Left forelimb (tissue), 1 donor: ENCODE results near the gene SRXN1.

ENCODE experiments used
- DNase-seq: peaks from one replicate; pipeline ENCODE4 v3.0.0-alpha.2; 2018; ENCODE audit warnings: low spot score

SRXN1 gene

GRCh38 chr20:675453-676314 is 22.7 kb upstream of the SRXN1 start, which contains the start of gene SCRT2:
Gene SCRT2 (minus strand): TSS chr20:675802. CDS start chr20:675601, 201 bp downstream.
- peak; percentile 90 for DNase-seq

GRCh38 chr20:675033-675452 is 22.0 kb upstream of the SRXN1 start:
- DNase-seq, result no peak

GRCh38 chr20:673603-674001 is 20.6 kb upstream of the SRXN1 start:
- no peak for DNase-seq

GRCh38 chr20:672963-673602 is 20.1 kb upstream of the SRXN1 start:
- DNase-seq, result no peak

GRCh38 chr20:671252-672030 is 18.4 kb upstream of the SRXN1 start:
- DNase-seq, result no peak

- DNase-seq, result no peak
Observed at GRCh38 chr20:669573-669972, 16.6 kb upstream of the SRXN1 start.

GRCh38 chr20:668638-669037 is 15.6 kb upstream of the SRXN1 start:
- no peak for DNase-seq

GRCh38 chr20:668050-668449 is 15.1 kb upstream of the SRXN1 start:
- DNase-seq, result no peak

GRCh38 chr20:667351-668034 is 14.5 kb upstream of the SRXN1 start:
- no peak for DNase-seq

- DNase-seq, result no peak
Observed at GRCh38 chr20:666877-667276, 13.9 kb upstream of the SRXN1 start.

GRCh38 chr20:665276-665675 is 12.3 kb upstream of the SRXN1 start:
- no peak for DNase-seq

GRCh38 chr20:664576-664975 is 11.6 kb upstream of the SRXN1 start:
- no peak for DNase-seq

GRCh38 chr20:664151-664550 is 11.2 kb upstream of the SRXN1 start:
- no peak for DNase-seq

GRCh38 chr20:663315-664090 is 10.5 kb upstream of the SRXN1 start:
- no peak for DNase-seq

GRCh38 chr20:662277-663192 is 9.5 kb upstream of the SRXN1 start:
- DNase-seq, result no peak

GRCh38 chr20:661474-662270 is 8.7 kb upstream of the SRXN1 start:
- no peak for DNase-seq

GRCh38 chr20:658731-659291 is 5.8 kb upstream of the SRXN1 start:
- no peak for DNase-seq

- no peak for DNase-seq
Observed at GRCh38 chr20:658202-658601, 5.2 kb upstream of the SRXN1 start.
